IPS DF 6.9 (cell line): ENCODE measurements around the gene XYLT1.

Experiments used
- DNase-seq: peaks from one replicate; pipeline ENCODE4 v3.0.0-alpha.2; 2013; ENCODE audit warnings: low read depth, low spot score
- H3K27ac ChIP-seq: one replicate; pipeline ENCODE4 v1.5.1; 2013; ENCODE audit warnings: low read length, control low read depth
- H3K27me3 ChIP-seq: 2 replicates; pipeline ENCODE4 v1.6.1; 2013; ENCODE audit warnings: mild to moderate bottlenecking, low read length; ENCODE audit not compliant: control insufficient read depth, insufficient read depth
- H3K36me3 ChIP-seq: 2 replicates; pipeline ENCODE4 v1.6.1; 2013; ENCODE audit warnings: low read length; ENCODE audit not compliant: control insufficient read depth, insufficient read depth
- H3K4me1 ChIP-seq: 2 replicates; pipeline ENCODE4 v1.6.1; 2013; ENCODE audit warnings: low read length; ENCODE audit not compliant: control insufficient read depth, insufficient read depth
- H3K4me3 ChIP-seq: 2 replicates; pipeline ENCODE4 v1.5.1; 2013; ENCODE audit warnings: mild to moderate bottlenecking, low read length
- H3K9me3 ChIP-seq: 2 replicates; pipeline ENCODE4 v1.6.1; 2013; ENCODE audit warnings: low read length, inconsistent platforms; ENCODE audit not compliant: control insufficient read depth, insufficient read depth
- WGBS: extraction: QIAGEN DNeasy Blood & Tissue Kit; methylation state at CpG from one replicate; pipeline ENCODE4 v1.1.7; 2013; ENCODE audit warnings: mixed read lengths, missing lambda C conversion rate; ENCODE audit not compliant: insufficient read length, insufficient coverage; 5-methylcytosine and 5-hydroxymethylcytosine counted together

XYLT1 gene

GRCh38 chr16:17116595-17117322 lies 354.0 kb downstream of the XYLT1 start:
- Histone ChIP-seq H3K36me3 (no peaks in the 10 kb centered on the region), H3K9me3 (no peaks in the 10 kb centered on the region), H3K4me1 (no peaks in the 10 kb centered on the region), H3K4me3 (no peak overlapping the region), H3K27ac (no peak overlapping the region), H3K27me3 (no peaks in the 10 kb centered on the region)
- no CpG with 5 or more reads among the region's 4 CpGs for WGBS
- DNase-seq, result no peak

GRCh38 chr16:17109413-17109812 lies 361.3 kb downstream of the XYLT1 start:
- Histone ChIP-seq H3K4me1 (peaks cover 5% of the 10 kb centered on the region), H3K9me3 (no peaks in the 10 kb centered on the region), H3K4me3 (no peak overlapping the region), H3K27me3 (no peaks in the 10 kb centered on the region), H3K27ac (no peak overlapping the region), H3K36me3 (no peaks in the 10 kb centered on the region; the same call in 1 of the 2 replicates)
- DNase-seq, result no peak

GRCh38 chr16:17108596-17108995 lies 362.2 kb downstream of the XYLT1 start:
- no CpG with 5 or more reads among the region's 17 CpGs for WGBS
- DNase-seq, result no peak
- Histone ChIP-seq H3K9me3 (no peaks in the 10 kb centered on the region), H3K4me1 (peaks cover 5% of the 10 kb centered on the region), H3K36me3 (no peaks in the 10 kb centered on the region; the same call in 1 of the 2 replicates), H3K27me3 (no peaks in the 10 kb centered on the region), H3K27ac (no peak overlapping the region), H3K4me3 (no peak overlapping the region)

- Histone ChIP-seq H3K4me1 (peaks cover 5% of the 10 kb centered on the region), H3K4me3 (no peak overlapping the region), H3K36me3 (no peaks in the 10 kb centered on the region; the same call in 1 of the 2 replicates), H3K9me3 (no peaks in the 10 kb centered on the region), H3K27ac (no peak overlapping the region), H3K27me3 (no peaks in the 10 kb centered on the region)
- DNase-seq, result no peak
- WGBS, result no CpG with 5 or more reads among the region's 8 CpGs
Measured at GRCh38 chr16:17107450-17107849, 363.3 kb downstream of the XYLT1 start.

GRCh38 chr16:17106243-17106791 lies 364.4 kb downstream of the XYLT1 start:
- H3K36me3 ChIP-seq, result no peaks in the 10 kb centered on the region; the same call in 1 of the 2 replicates
- no peaks in the 10 kb centered on the region for H3K9me3 ChIP-seq
- H3K4me3 ChIP-seq, result no peak overlapping the region
- WGBS, result no CpG with 5 or more reads among the region's 14 CpGs
- H3K27ac ChIP-seq, result no peak overlapping the region
- no peak for DNase-seq
- H3K27me3 ChIP-seq, result no peaks in the 10 kb centered on the region
- peaks cover 5% of the 10 kb centered on the region for H3K4me1 ChIP-seq

DNA sequence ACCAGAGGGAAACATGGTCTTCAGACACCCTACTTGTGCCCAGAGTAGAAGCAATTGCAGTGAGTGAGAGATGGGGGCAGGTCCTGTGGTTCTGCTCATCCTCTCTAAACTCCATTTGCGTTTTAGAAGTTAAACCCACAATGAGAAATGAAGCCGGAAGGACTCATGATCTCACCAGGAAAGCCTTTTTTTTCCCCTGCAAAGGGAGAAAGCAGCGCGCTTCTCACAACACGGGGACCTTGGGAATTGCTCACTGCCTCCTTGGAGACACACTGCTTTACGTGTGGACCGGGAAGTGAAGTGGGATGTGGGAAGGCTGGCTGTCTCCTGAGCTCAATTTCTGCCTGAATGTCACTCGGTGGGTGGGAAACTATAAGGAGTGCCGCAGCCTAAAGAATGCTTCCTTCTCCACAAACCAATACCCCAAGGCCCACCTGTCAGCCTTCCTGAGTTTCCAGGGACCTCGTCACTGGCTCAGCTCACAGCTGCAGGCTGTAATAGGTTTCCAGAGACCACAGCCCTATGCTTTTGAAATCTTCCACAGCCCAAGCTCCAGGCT lies 365.4 kb downstream of the XYLT1 start:
- Histone ChIP-seq H3K36me3 (no peaks in the 10 kb centered on the region; the same call in 1 of the 2 replicates), H3K27me3 (no peaks in the 10 kb centered on the region), H3K4me3 (no peak overlapping the region), H3K4me1 (peaks cover 5% of the 10 kb centered on the region), H3K9me3 (no peaks in the 10 kb centered on the region), H3K27ac (no peak overlapping the region)
- DNase-seq, result no peak
- no CpG with 5 or more reads among the region's 10 CpGs for WGBS

- no peak overlapping the region for H3K4me3 ChIP-seq
Measured at GRCh38 chr16:17104654-17105053, 366.1 kb downstream of the XYLT1 start.

DNA sequence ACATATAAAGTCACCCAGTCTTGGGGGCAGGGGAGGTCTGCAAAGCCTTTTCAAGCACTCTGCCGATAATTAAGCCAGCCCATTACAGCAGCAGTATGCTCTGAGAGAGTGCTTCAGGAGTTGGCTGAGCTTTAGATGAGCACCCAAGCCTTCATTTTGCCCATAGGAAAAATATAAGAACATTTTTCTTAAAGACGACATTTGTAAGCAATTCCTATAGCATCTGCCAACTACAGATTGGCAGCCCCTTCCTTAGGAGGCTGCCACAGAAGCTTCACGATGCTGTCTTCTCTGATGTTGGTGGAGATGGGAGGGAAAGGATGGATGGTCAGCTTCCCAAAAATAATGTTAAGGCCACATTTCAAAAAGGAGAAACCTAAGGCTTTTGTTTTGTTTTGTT lies 367.5 kb downstream of the XYLT1 start:
- H3K27me3 ChIP-seq, result no peaks in the 10 kb centered on the region
- DNase-seq, result no peak
- no peaks in the 10 kb centered on the region for H3K36me3 ChIP-seq
- no peak overlapping the region for H3K27ac ChIP-seq
- H3K4me3 ChIP-seq, result no peak overlapping the region
- no peaks in the 10 kb centered on the region for H3K9me3 ChIP-seq
- no CpG with 5 or more reads among the region's 3 CpGs for WGBS
- peaks cover 4% of the 10 kb centered on the region for H3K4me1 ChIP-seq

More at GRCh38 chr16:17104654-17105053, 366.1 kb downstream of the XYLT1 start:
- Histone ChIP-seq H3K36me3 (no peaks in the 10 kb centered on the region; the same call in 1 of the 2 replicates), H3K27ac (no peak overlapping the region), H3K27me3 (no peaks in the 10 kb centered on the region), H3K4me1 (peaks cover 5% of the 10 kb centered on the region), H3K9me3 (no peaks in the 10 kb centered on the region)
- no peak for DNase-seq
- WGBS, result 100% methylated on average over 2 of the region's 5 CpGs

DNA sequence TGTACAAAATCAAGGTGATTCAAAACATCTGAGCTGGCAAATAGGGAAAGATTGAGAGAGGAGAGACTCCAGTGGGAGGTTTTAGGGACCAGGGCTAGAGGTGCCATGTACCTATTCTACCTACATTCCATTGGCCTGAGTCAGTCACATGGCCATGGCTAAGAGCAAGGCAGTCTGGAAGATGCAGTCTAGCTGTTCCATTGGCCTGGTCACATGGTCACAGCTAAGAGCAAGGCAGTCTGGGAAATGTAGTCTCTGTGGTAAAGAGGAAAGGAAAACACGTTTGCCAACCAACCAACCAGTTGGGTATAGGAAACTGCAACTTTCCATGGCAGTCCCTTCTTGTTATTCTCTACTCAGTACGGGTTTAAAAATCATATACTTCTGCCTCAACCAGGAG lies 369.1 kb downstream of the XYLT1 start:
- peaks cover 4% of the 10 kb centered on the region for H3K4me1 ChIP-seq
- no peaks in the 10 kb centered on the region for H3K9me3 ChIP-seq
- no peak for DNase-seq
- no peaks in the 10 kb centered on the region for H3K27me3 ChIP-seq
- no peak overlapping the region for H3K27ac ChIP-seq
- no peaks in the 10 kb centered on the region for H3K36me3 ChIP-seq
- H3K4me3 ChIP-seq, result no peak overlapping the region
- no CpG with 5 or more reads among the region's 2 CpGs for WGBS

DNA sequence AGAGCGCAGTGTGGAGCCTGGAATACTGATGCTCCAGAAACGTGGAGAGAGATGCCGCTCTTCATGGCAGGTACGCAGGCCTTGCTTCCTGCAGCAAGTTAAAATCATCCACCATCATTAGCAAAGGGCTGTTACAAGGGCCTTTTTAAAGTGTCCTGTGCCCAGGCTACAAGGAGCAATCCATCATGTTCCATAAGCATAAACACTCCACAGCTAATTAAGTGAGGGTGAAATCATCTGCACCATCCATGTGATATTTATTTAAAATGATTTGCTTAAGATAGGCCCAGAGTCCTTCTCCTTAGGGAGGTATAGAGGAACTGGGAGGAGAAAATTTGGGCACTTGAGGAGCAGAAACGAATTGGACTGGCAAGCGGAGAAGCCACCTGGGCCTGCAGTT lies 372.1 kb downstream of the XYLT1 start:
- Histone ChIP-seq H3K9me3 (no peaks in the 10 kb centered on the region), H3K36me3 (no peaks in the 10 kb centered on the region), H3K4me3 (no peak overlapping the region), H3K4me1 (no peaks in the 10 kb centered on the region), H3K27me3 (no peaks in the 10 kb centered on the region), H3K27ac (no peak overlapping the region)
- no peak for DNase-seq
- no CpG with 5 or more reads among the region's 6 CpGs for WGBS
